B cell (primary cell): ENCODE results near the gene NDUFS6. TPM values are rescaled to one million over a fixed set of nuclear protein-coding genes. Genes with fewer than 3 reads are reported as not detected.

Experiments
- ATAC-seq: fragments of 200-7000 bp; cut with Tn5 transposase; one replicate; pipeline ENCODE4 v1.10.0; 2021; ENCODE audit warnings: low read depth, mild to moderate bottlenecking, moderate number of reproducible peaks, moderate library complexity
- CTCF ChIA-PET: fragments of 350-600 bp; sonication (Branson Sonifier 250); formaldehyde crosslinking; loops from one replicate; lab custom pipeline; 2021; ENCODE audit warnings: antibody characterized with exemption, inconsistent platforms; lab: Charles Lee
- POLR2A ChIA-PET: fragments of 350-600 bp; sonication (Branson Sonifier 250); formaldehyde crosslinking; loops from one replicate; lab custom pipeline; 2021; ENCODE audit warnings: antibody characterized with exemption; lab: Charles Lee
- DNase-seq: peaks from one replicate; pipeline ENCODE4 v3.0.0; 2013
- H2AFZ ChIP-seq: 2 replicates; pipeline ENCODE4 v1.6.1; 2012; ENCODE audit warnings: mild to moderate bottlenecking, low read depth, low read length; ENCODE audit not compliant: insufficient read depth, poor library complexity, severe bottlenecking
- H3K27ac ChIP-seq, 2 donors: 1 replicate in 1 of 2; 2 replicates in 1 of 2; pipeline ENCODE4 v1.5.1; 2012 to 2013; ENCODE audit warnings: low read length in 2 of 2, mild to moderate bottlenecking in 2 of 2, moderate library complexity in 1 of 2
- H3K27me3 ChIP-seq, 4 experiments: fragments of 200-600 bp in 1 of 4; sonication (generic) in 1 of 4; replicated peaks in 1 of 4; 1 replicate in 2 of 4; 2 replicates in 2 of 4; pipeline versions ENCODE4 v1.6.1 to v1.7.0; 2013 to 2016; ENCODE audit warnings: low read length in 3 of 4, mild to moderate bottlenecking in 2 of 4, mixed read lengths in 1 of 4, moderate library complexity in 1 of 4; ENCODE audit not compliant: insufficient read depth in 4 of 4, control insufficient read depth in 3 of 4; ENCODE audit errors: control extremely low read depth in 1 of 4
- H3K36me3 ChIP-seq, 2 experiments: replicated peaks in 1 of 2; 1 replicate in 1 of 2; 2 replicates in 1 of 2; pipeline versions ENCODE4 v1.6.1 to v1.7.1; 2013; ENCODE audit warnings: low read length in 1 of 2; ENCODE audit not compliant: insufficient read depth in 2 of 2, control insufficient read depth in 1 of 2; ENCODE audit errors: control extremely low read depth in 1 of 2, extremely low read depth in 1 of 2
- H3K4me1 ChIP-seq, 2 donors: fragments of 200-600 bp in 1 of 2; sonication (generic) in 1 of 2; 1 replicate in 1 of 2; 2 replicates in 1 of 2; pipeline versions ENCODE4 v1.5.1 to v1.6.1; 2013 to 2017; ENCODE audit warnings: low read length in 2 of 2; ENCODE audit not compliant: control insufficient read depth in 2 of 2, insufficient read depth in 2 of 2
- H3K4me2 ChIP-seq: replicated peaks from 2 replicates; pipeline ENCODE3; 2012; ENCODE audit warnings: mild to moderate bottlenecking, low read depth, low read length; ENCODE audit not compliant: poor library complexity, severe bottlenecking
- H3K4me3 ChIP-seq, 5 experiments: fragments of 200-600 bp in 1 of 5; sonication (generic) in 1 of 5; 1 replicate in 3 of 5; 2 replicates in 2 of 5; pipeline versions ENCODE4 v1.5.1 to v1.7.0; 2011 to 2016; ENCODE audit warnings: low read length in 4 of 5, mild to moderate bottlenecking in 4 of 5, low read depth in 2 of 5, control low read depth in 1 of 5, moderate library complexity in 1 of 5; ENCODE audit not compliant: insufficient read depth in 1 of 5; ENCODE audit errors: control extremely low read depth in 1 of 5, extremely low read depth in 1 of 5
- H3K79me2 ChIP-seq: fragments of 200-600 bp; sonication (generic); one replicate; pipeline ENCODE4 v1.6.0; 2016; ENCODE audit warnings: low read length; ENCODE audit not compliant: control insufficient read depth, insufficient read depth
- H3K9ac ChIP-seq: fragments of 200-600 bp; sonication (generic); 2 replicates; pipeline ENCODE4 v1.6.1; 2017; ENCODE audit warnings: mild to moderate bottlenecking, low read length, moderate library complexity
- H3K9me3 ChIP-seq, 3 donors: one replicate each; pipeline versions ENCODE4 v1.6.1 to v1.7.1; 2013; ENCODE audit warnings: low read length in 2 of 3; ENCODE audit not compliant: control insufficient read depth in 2 of 3, insufficient read depth in 1 of 3; ENCODE audit errors: control extremely low read depth in 1 of 3
- H4K20me1 ChIP-seq: 2 replicates; pipeline ENCODE4 v1.6.0; 2012; ENCODE audit warnings: mild to moderate bottlenecking, low read length; ENCODE audit not compliant: insufficient read depth, control insufficient read depth, poor library complexity, severe bottlenecking
- H3K27ac Mint-ChIP-seq: one replicate; pipeline ENCODE4 v1.8.0; 2021; ENCODE audit warnings: mixed read lengths
- H3K27me3 Mint-ChIP-seq: one replicate; pipeline ENCODE4 v1.8.0; 2021; ENCODE audit warnings: mixed read lengths
- H3K4me1 Mint-ChIP-seq: one replicate; pipeline ENCODE4 v1.8.0; 2021; ENCODE audit warnings: mixed read lengths
- H3K4me3 Mint-ChIP-seq: one replicate; pipeline ENCODE4 v1.8.0; 2021; ENCODE audit warnings: mixed read lengths
- H3K9me3 Mint-ChIP-seq: one replicate; pipeline ENCODE4 v1.8.0; 2022; ENCODE audit warnings: mixed read lengths; ENCODE audit not compliant: insufficient read depth
- CTCF ChIP-seq: fragments of 200-600 bp; IDR thresholded peaks from one replicate; pipeline ENCODE4 v1.8.0; 2022; ENCODE audit warnings: antibody characterized with exemption, mild to moderate bottlenecking
- EZH2 ChIP-seq: IDR thresholded peaks from 2 replicates; pipeline ENCODE4 v1.6.1; 2012; ENCODE audit warnings: borderline replicate concordance, low read depth, mild to moderate bottlenecking, moderate library complexity, low read length; ENCODE audit not compliant: insufficient read depth, poor library complexity, severe bottlenecking
- WGBS: methylation state at CpG from one replicate; pipeline ENCODE4 v1.1.5; 2013; ENCODE audit warnings: missing lambda C conversion rate; ENCODE audit not compliant: insufficient coverage; 5-methylcytosine and 5-hydroxymethylcytosine counted together
- intact Hi-C: fragments of 100-400 bp; cut with micrococcal nuclease; formaldehyde crosslinking; loops from one replicate; pipeline ENCODE4 v1.10.0; 2022
- polyA plus RNA-seq: library from polyadenylated mRNA; depleted of rRNA; stranded (reverse); fragments of >200 nt; gene quantifications from 2 replicates; pipeline ENCODE4 v1.2.3, GENCODE V29; 2012
- total RNA-seq, 2 donors: library from RNA; stranded (reverse); fragments of 120-200 nt in 1 of 2; gene quantifications; 1 replicate in 1 of 2; 2 replicates in 1 of 2; pipeline versions ENCODE4 v1.2.3 to v1.2.4, GENCODE V29; 2013 to 2022

NDUFS6 gene
- total and polyA plus RNA-seq, 2 donors (not counting 1 experiment from before 2014, with no cell fraction given): 16.9 to 18.0 TPM

GRCh38 chr5:1800472-1801221 lies 560 bp upstream of the NDUFS6 start:
- Histone ChIP-seq H2AFZ (peak overlapping the region; percentile 92), H3K79me2 (peaks cover 79% of the 10 kb centered on the region), H3K4me3 (peak overlapping the region; percentile 75 to 97 (median 92)), H3K27ac (peak overlapping the region; percentile 52 to 90), H3K4me2 (peak overlapping the region; percentile 90), H3K9me3 (no peaks in the 10 kb centered on the region), H3K9ac (peak overlapping the region; percentile 87), H3K27me3 (no peaks in the 10 kb centered on the region), H3K36me3 (peaks cover 1 to 50% of the 10 kb centered on the region in 2 experiments), H4K20me1 (peaks cover 11% of the 10 kb centered on the region), H3K4me1 (peaks cover 17 to 24% of the 10 kb centered on the region in 2 donors)
- 1% methylated on average over 19 of the region's 28 CpGs for WGBS
- H3K27ac Mint-ChIP-seq: peak overlapping the region; percentile 99
- H3K4me1 Mint-ChIP-seq: peaks cover 59% of the 10 kb centered on the region
- no peaks in the 10 kb centered on the region for H3K27me3 Mint-ChIP-seq
- intact Hi-C loops: loop anchor here (2.0 to 5.0 kb wide), 3 partner anchors 148 to 908 kb away; partner anchors contain the start of genes BRD9 and TRIP13
- H3K9me3 Mint-ChIP-seq: no peaks in the 10 kb centered on the region
- peak overlapping the region; percentile 98 for H3K4me3 Mint-ChIP-seq
- peak; percentile 46 for ATAC-seq
- TF ChIP-seq EZH2 (no peak), CTCF (no peak)
- ChIA-PET POLR2A (no interaction called here), CTCF (no interaction called here)
- no peak for DNase-seq

GRCh38 chr5:1801967-1802295 lies 724 bp downstream of the NDUFS6 start:
- peak overlapping the region; percentile 92 for H2AFZ ChIP-seq
- peaks cover 52% of the 10 kb centered on the region for H3K4me1 Mint-ChIP-seq
- peak overlapping the region; percentile 87 for H3K9ac ChIP-seq
- H3K4me3 ChIP-seq: peak overlapping the region; percentile 32 to 97 (median 85)
- H3K27ac ChIP-seq: peak overlapping the region; percentile 77 to 90
- no peaks in the 10 kb centered on the region for H3K27me3 Mint-ChIP-seq
- TF ChIP-seq CTCF (no peak), EZH2 (no peak)
- H3K27ac Mint-ChIP-seq: peak overlapping the region; percentile 75
- no peaks in the 10 kb centered on the region for H3K27me3 ChIP-seq
- ChIA-PET CTCF (no interaction called here), POLR2A (no interaction called here)
- H3K4me1 ChIP-seq: peaks cover 17 to 24% of the 10 kb centered on the region in 2 donors
- H3K9me3 Mint-ChIP-seq: no peaks in the 10 kb centered on the region
- no peaks in the 10 kb centered on the region for H3K9me3 ChIP-seq
- ATAC-seq (no peak), DNase-seq (no peak)
- peaks cover 22% of the 10 kb centered on the region for H4K20me1 ChIP-seq
- intact Hi-C loops: loop anchor here (2.0 to 5.0 kb wide), 3 partner anchors 149 to 910 kb away; partner anchors contain the start of genes BRD9 and TRIP13
- 5% methylated on average over 3 of the region's 7 CpGs for WGBS
- peaks cover 1 to 55% of the 10 kb centered on the region in 2 experiments for H3K36me3 ChIP-seq
- peaks cover 84% of the 10 kb centered on the region for H3K79me2 ChIP-seq
- peak overlapping the region; percentile 98 for H3K4me3 Mint-ChIP-seq
- H3K4me2 ChIP-seq: peak overlapping the region; percentile 90
